ENCODE measurements around the gene MED9.
"Not testable (repeated sequence)": the region's sequence is repeated elsewhere in the genome, so short reads cannot be mapped to it uniquely, and the experiment has no call there.

The MED9 gene, protein sequence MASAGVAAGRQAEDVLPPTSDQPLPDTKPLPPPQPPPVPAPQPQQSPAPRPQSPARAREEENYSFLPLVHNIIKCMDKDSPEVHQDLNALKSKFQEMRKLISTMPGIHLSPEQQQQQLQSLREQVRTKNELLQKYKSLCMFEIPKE

DNA sequence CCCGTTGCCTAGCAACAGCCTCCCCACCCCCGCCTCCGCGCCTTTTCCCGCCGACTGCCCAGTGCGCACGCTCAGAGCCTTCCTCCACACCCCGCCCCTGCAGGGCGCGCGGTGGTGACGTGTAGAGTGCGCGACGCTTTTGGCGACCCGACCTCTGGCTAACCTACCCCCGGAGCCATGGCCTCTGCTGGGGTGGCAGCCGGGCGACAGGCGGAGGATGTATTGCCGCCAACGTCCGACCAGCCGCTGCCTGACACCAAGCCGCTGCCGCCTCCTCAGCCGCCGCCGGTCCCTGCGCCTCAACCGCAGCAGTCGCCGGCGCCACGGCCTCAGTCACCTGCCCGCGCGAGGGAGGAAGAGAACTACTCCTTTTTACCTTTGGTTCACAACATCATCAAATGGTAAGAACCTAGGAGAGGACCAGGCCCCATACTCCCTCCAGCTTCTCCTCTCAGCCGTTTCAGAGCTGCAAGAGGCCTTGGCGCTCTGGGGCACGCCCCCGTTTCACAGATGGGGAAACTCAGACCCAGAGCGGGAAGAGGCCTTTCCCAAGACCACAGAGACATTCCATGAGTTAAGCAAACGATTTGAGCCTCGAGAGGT lies at the start of gene MED9:
MED9 (plus strand) TSS at position 136 of the 603 bp plus-strand sequence; CDS start at position 178, 42 bp downstream.
- DNase-seq = peak; percentile 91

DNA sequence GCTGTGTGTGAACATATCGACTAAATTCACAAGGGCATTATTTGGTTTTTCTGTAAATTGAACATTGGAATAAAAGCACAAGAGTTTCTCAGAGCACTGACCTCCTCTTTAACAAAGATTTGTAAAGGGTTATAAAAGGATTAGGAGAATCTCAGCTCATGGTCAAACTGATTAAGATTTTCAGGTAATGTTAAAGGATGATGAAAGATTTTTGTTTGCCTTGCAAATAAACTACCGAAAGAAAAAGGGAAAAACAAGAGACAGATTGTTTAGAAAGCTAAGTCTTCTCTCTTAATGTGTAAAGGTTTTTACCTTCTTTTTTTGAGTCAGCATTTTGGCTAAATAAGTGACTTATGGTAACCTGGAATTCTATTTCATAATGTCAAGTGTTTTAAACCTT lies 47.6 kb upstream of the MED9 start:
- no peak for DNase-seq

DNA sequence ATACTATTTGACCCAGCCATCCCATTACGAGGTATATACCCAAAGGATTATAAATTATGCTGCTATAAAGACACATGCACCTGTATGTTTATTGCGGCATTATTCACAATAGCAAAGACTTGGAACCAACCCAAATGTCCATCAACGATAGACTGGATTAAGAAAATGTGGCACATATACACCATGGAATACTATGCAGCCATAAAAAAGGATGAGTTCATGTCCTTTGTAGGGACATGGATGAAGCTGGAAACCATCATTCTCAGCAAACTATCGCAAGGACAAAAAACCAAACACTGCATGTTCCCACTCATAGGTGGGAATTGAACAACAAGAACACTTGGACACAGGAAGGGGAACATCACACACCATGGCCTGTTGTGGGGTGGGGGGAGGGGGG lies 45.9 kb upstream of the MED9 start:
- not testable (repeated sequence) for DNase-seq

DNA sequence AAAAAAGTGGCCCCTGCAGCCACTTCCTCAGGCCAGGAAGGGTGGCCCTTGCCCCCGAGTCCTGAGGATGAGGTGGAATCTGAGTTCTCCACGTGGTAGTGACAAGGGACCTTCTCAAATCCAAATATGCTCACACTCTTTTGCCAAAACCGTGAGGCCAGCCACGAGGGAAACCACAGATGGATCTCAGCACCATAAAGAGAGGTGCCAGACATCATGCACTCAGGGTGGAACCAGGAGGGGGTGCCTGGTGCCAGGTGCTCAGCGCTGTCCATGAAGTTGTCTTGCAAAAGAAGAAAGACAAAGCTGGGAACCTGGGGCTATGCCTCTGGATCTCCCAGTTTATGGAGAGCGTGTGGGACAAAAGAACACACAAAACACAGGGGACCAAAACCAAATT lies 45.2 kb upstream of the MED9 start:
- no peak for DNase-seq

DNA sequence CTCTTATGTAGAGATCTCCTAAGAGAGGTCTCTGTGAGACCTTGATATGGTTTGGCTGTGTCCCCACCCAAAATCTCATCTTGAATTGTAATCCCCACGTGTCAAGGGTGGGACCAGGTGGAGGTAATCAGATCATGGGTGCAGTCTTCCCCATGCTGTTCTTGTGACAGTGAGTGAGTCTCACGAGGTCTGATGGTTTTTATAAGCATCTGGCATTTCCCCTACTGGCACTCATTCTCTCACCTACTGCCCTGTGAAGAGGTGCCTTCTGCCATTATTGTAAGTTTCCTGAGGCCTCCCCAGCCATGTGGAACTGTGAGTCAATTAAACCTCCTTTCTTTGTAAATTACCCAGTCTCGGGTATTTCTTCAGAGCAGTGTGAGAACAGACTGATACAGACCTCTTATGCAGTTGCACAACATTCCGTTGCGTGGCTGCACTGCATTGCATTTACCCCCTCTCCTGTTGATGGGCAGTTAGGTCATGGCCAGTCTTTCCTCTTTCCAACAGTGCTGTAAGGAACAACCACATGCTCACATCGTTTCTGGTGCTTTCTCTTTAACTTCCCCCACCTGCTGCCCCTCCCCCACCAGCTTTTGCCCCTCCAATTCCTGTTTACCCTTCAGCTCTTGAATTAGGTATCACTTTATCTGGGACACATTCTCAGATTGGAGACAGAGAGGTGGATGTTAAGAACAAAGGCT lies 43.6 kb upstream of the MED9 start:
- peak; percentile 27 for DNase-seq

DNA sequence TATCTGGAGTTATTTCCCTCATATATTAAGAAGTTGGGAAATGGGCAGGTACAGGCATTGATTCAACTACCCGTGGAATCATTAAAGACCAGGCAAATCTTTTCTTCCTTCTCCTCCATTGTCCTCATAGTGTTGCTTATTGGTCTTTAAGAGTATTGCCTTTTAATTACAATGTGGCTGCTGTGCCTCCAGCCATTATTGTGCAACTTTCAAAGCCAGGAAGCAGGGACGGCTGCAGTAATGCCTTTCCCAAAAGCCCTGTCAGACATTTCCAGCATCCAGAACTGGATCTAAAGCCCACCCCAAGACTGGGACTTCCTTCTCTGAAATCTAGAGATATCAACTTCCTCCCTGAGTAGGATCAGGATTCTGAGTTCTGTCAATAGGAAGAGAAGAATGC lies 42.3 kb upstream of the MED9 start:
- no peak for DNase-seq

DNA sequence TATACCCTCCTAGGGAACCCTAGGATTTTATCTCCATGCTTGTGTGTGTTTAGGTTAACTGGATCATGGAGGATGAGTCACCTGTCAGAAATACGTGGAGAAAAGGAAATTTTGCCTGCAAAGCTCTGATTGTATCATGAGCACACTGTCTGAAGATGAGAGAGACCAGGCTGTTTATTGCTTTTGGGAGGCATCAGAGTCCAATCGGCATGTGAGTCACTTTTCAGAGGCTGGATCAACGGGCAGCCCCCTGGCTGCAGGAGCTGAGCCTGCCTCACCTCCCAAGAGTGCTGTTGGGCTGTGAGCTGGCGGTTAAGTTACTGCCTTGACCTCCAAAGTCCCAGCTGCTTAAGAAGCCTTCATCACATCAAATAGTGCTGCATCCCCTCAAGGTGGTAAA lies 41.5 kb upstream of the MED9 start:
- DNase-seq = no peak

DNA sequence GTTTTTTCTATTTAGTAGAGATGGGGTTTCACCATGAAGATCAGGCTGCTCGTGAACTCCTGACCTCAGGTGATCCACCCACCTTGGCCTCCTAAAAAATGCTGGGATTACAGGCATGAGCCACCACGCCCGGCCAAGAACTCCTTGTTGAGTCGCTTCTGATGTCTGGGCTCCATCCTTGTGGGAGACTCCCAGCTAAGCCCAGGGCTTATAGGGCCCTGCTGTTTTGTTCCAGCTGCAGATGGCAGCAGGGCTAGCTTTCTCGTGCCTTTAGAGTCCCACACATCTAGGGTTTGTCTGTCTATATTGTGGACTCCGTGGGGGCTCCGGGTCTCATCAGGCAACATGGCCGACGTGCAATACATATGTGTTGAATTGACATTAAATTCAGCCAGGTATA lies 39.3 kb upstream of the MED9 start:
- no peak for DNase-seq

DNA sequence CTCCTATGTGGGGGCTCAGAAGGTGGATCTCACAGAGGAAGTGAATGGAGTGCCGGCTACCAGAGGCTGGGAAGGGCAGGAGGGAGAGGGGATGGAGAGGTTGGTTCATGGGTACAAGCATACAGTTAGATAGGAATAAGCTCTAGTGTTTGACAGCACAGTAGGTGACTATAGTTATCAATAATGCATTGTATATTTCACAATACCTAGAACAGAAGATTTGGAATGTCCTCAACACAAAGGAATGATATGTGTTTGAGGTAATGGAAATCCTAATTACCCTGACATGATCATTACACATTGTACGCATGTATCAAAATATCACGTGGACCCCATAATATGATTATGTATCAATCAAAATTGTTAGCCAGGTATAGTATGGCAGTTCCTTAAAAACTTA lies 38.9 kb upstream of the MED9 start:
- DNase-seq = no peak

DNA sequence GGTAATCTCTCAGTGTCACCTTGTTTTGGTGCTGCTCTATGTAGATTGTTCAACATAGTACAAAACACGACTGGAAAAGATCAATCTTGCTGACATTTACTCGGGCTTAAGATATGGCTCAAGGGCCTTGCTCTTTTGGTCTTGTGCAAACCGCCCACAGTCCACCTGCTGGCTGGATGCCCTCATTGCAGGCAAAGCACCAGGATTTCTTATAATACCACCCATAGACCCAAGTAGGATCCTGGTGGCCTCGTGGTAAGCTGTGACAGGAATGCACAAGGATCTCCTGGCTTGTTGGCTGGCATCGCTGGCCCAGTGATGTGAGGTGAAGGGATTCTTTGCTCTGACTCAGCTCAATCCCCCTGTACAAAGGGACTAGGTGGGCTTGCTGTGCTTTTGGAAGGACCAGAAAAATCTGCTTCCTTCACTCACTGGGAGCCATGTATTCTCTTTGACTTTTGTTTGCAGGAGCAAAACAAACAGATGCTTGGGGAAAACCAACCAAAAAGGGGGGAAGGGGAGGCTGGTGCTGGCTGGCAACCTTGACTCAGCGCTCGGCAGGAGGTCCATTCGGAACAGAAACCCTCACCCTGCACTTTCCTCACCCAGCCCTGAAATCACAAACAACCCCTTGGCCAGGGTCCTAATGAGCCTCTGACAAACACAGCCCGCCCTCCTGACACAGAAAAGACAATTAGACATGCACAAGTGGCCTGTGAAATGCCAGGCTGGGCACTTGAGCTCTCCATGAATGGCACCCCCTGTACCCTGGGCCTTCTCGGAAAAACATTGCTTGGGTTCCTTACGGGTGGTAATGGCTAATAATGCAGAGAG lies 36.6 kb upstream of the MED9 start:
- DNase-seq = peak; percentile 88

DNA sequence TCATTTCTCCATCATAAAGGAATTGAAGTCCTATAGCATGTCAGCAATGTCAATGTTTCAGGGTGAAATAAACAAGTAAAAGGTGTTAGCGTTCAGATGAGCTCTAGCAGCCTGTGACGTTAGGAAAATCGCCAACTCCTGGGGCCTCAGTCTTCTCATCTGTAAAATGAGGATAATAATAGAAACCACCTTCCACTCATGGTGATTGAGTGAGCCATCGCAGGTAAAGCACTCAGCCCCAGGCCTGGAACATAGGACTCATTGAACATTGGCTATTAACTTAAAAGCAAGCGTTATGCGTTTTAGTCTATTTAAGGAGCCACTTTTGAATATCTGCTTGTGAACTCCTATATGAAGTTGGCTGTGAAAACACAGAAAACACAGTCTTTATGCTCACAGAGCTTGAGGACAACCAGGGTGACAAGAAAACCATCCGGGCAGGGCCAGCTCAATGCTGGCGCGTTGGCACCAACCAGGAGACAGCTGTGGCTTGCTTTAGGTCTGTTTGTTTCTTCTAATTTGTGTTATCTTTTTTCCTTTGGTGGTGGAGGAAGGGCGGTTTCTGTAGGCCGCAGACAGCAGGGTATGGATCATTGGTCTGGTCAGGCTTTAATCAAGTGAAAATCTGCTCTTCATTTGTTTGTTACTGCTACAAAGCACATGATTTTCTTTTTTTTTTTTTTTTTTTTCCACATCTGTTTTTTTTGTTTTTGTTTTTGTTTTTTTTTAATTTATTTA lies 35.7 kb upstream of the MED9 start:
- peak; percentile 83 for DNase-seq

DNA sequence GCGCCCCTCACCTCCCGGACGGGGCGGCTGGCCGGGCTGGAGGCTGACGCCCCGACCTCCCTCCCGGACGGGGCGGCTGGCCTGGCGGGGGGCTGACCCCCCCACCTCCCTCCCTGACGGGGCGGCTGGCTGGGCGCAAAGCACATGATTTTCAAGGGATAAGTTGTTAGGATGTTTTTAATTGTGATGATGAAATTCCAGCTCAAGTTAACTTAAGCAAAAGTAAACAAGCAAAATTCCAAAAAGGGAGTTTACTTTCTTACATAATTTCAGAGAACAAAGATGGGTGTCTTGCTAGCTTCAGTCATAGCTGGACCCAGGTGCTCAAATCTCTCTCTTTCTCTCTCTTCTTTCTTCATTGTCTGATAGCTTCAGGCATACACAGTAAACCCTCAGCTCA lies 33.6 kb upstream of the MED9 start:
- no peak for DNase-seq

DNA sequence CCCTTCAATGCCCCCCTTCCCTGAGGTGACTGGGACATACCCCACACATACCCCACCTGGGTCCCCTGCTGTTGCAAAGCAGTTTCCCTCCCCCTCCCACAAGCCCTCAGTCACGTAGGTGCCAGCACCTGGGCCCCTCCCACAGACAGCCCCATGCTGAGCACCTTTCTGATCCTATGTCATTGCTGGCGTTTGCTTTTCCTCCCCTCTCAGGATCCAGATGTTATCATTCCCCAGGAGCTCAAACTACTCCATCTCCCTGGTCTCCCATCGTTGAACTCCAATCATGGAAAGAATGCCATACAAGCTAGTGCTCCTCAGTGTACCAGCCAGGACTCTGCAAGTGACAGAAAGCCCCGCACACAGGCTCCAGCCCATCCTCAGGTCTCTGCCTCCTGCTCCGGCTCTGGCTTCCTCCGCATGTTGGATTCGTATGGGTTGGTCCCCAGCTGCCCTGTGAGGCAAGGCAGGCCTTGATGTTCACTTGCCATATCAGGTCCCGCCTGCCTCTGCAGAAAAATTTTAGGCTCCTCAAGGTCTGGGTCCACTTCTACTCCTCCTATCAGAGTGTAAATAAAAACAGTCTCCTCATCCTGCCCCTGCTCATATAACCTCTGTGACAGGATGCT lies 31.4 kb upstream of the MED9 start:
- no peak for DNase-seq

DNA sequence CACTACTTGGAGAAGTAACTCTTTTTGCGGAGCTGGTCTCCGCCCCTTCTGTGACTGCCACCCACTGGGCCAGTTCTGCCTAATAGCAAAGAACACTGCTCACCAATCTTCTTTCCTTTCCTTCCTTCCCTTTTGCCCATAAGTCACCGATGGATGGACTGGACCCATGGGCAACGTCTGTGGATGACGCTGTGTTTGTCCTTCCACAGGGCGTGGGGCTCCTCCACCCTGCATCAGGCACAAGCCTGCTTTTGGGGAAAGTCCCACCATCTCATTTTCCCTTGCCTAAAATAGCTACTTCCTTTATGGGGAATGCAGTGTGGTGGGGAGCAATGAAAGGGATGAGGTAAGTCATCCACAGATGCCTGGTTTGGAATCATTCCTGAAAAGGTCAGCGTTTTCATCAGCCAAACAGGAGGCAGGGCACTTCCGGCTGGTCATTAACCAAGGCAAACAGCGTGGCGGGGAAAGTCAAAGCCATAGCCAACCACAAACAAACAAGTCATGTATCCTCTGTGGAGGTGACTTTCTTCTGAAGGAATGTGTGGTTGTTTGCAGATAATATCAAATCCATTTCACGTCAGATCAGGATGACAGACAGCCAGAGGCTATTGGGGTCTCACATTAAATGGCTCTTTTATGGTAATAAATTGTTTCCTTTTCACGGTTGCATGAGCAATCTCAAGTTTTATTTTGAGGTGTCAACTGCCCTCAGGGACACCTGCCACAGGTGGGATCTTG lies 30.7 kb upstream of the MED9 start:
- no peak for DNase-seq

DNA sequence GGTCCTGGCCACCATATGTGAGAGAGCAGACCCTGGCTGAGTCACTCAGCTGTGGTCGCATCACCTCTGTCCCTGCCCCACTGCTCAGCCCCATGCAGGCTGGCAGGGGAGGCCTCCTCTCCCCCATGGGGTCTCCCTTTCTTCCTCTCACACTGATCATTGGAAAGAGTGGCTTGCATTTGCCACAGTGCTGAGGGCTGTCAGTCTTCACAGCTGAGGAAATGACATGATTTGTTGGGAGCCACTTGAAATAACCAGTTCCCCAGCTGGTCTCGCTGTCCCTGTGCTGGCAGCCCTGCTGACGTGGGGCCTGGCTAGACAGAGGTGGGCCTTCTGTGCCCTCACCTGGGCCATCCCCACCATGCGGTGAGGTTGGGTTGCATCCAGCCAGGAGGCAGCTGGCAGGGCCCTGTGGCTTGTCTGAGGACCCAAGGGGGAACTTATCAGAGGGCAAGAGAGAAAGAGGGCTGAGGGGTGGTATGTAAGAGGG lies 30.1 kb upstream of the MED9 start:
- no peak for DNase-seq

DNA sequence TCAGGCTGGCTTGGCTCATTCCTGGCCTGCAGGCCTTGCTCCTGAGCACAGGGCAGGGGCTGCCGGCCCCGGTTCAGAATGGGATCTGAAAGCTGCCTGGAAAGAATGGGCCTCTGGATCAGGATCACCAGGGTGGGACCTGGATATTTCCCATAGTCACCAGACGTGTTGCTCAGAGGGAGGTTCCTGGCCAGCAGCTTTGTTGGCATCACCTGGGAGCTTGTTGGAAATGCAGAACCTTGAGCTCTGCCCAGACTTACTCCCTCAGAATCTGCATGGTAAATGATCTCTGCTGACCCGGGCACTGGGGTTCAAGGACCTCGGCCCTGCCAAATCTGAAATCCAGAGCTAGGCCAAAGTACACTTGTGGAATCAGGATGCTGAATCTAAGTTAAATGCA lies 29.5 kb upstream of the MED9 start:
- no peak for DNase-seq

DNA sequence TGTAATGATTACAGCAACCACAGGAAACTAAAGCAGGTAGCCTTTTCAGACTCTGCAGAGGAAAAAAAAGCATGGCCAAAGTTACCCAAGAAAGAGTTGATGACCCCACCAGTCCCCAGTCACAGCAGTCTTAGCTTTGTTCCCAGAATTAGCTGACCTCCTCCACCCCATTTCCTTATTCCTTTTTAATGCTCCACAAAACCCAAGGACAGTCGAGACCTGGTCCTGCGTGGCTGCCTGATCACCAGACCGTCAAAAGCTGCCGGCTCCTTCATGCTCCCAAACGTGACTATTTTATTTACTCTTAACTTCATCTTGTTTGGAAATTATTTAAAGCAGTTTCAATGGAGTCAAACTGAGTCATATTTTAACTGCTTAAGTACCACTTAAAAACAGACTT lies 28.7 kb upstream of the MED9 start:
- DNase-seq = no peak

DNA sequence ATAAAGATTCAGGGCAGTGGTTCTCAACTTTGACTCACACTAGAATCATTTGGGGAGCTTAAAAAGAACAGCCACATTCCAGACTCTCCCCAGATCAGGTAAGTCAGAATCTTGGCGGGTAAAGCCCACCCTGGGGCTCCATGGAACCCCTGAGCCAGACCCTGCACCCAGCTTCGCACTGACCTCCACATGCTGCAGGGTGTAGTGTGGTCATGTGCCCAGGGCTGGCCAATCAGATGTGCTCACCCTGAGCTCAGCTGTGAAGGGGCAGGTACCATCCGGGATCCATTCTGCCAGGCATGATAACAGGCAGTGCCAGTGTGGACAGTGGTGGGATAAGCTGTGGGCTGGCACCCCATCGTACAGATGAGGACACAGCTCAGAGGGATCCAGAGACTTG lies 28.1 kb upstream of the MED9 start:
- no peak for DNase-seq

DNA sequence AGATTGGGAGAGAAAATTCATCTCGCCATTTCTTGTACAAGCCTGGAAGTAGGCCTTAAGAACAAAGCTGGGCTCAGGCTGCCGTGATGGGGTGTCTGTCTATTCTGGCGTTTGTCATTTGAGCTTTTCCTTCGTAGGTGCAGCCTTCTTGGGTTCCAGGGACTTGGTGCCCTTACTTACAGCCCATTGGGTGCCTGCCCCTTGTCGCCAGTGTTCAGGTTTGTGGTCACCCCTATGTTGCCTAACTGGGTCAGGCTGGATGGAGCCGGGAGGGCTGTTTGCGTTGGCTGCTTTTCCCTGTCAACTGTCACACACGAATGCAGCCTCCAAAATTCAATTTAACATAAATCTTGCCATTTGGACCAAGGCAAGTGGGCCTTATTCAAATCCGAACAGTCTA lies 23.7 kb upstream of the MED9 start:
- DNase-seq = no peak

DNA sequence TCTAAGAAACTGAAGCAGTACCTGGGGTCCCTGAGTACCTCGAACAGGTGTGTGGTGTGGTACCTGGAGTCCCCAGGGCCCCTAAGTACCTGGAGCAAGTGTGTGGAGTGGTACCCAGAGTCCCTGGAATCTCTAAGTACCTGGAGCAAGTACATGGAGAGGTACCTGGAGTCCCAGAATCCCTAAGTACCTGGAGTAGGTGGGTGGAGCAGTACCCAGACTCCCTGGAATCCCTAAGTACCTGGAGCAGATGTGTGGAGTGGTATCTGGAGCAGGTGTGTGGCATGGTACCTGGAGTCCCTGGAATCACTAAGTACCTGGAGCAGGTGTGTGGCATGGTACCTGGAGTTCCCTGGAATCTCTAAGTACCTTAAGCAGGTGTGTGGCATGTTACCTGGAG lies 22.5 kb upstream of the MED9 start:
- no peak for DNase-seq

DNA sequence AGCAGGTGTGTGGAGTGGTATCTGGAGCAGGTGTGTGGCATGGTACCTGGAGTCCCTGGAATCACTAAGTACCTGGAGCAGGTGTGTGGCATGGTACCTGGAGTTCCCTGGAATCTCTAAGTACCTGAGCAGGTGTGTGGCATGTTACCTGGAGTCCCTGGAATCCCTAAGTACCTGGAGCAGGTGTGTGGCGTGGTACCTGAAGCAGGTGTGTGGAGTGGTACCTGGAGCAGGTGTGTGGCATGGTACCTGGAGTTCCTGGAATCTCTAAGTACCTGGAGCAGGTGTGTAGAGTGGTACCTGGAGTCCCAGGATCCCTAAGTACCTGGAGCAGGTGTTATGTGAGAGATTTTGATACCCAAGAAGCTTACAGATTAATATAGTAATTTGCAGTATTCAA lies 22.1 kb upstream of the MED9 start:
- not testable (repeated sequence) for DNase-seq

DNA sequence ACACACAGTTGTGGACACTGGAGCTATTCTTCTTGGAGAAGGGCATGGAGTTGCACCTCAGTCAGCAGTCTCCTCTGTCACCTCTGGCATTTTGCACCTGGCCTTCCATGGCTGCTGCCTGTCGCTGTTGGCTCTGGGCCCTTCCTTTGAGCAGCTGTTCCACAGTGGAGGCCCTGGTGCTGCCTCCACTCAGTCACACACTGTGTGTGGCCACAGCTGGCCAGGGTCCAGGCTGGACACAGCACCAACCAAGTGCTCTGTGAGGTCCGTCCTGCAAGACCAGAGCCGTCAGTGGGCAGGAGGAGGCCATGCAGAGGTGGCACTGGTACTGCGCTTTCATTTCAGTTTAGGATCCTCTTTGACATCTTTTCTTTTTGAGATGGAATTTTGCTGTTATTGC lies 21.6 kb upstream of the MED9 start:
- DNase-seq = no peak

Data from hematopoietic multipotent progenitor cell treated with erythropoietin and hydrocortisone succinate and interleukin-3 and kit ligand, for 8 days (in vitro differentiated cells).